ENCODE data around the gene STARD5.

DNA sequence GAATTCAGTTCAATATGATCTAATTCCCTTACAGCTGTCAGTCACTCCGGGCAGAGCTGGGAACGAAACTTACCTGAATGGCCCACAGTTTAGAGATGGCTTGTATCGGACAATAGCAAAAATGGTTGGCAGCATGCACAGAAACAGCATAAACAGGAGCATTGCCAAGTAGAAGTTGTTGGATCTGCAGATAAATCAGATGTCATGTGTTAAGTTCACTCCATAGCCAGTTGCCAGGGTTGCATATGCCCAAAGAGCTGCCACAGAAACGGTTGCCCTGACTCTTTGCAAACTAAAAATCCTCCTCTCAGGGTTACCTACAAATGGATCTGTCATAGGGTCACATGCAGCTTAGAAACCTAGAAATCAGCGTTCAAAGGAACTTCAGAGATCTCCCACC lies 15.4 kb upstream of the STARD5 start:
- TF ChIP-seq, protein P1, sequence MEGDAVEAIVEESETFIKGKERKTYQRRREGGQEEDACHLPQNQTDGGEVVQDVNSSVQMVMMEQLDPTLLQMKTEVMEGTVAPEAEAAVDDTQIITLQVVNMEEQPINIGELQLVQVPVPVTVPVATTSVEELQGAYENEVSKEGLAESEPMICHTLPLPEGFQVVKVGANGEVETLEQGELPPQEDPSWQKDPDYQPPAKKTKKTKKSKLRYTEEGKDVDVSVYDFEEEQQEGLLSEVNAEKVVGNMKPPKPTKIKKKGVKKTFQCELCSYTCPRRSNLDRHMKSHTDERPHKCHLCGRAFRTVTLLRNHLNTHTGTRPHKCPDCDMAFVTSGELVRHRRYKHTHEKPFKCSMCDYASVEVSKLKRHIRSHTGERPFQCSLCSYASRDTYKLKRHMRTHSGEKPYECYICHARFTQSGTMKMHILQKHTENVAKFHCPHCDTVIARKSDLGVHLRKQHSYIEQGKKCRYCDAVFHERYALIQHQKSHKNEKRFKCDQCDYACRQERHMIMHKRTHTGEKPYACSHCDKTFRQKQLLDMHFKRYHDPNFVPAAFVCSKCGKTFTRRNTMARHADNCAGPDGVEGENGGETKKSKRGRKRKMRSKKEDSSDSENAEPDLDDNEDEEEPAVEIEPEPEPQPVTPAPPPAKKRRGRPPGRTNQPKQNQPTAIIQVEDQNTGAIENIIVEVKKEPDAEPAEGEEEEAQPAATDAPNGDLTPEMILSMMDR (conservative IDR thresholded peaks at IDR 0.05; ENCODE audit: low read depth, low read length), result no peak
- TF ChIP-seq SMC3 (IDR thresholded peaks at IDR 0.05; ENCODE audit: low read depth, low read length), result no peak
- TF ChIP-seq POLR2A (IDR thresholded peaks at IDR 0.05; ENCODE audit: low read depth, low read length), result no peak

Measured in IMR-90 (cell line).